ENCODE measurements around the gene DCAF10. TPM values are rescaled to one million over a fixed set of nuclear protein-coding genes. Genes with fewer than 3 reads are reported as not detected.

DCAF10 gene
- total and polyA plus RNA-seq, 2 of the 8 experiments (the other 6 are each of a cell fraction or from before 2014, with no cell fraction given) = 7.1 to 15.0 TPM

GRCh38 chr9:37769995-37770394, 30.6 kb upstream of the DCAF10 start:
- no peak overlapping the region for H2BK5ac ChIP-seq (ENCODE audit: low read depth, low read length)
- FAIRE-seq = no peak

More at GRCh38 chr9:37769995-37770394, 30.6 kb upstream of the DCAF10 start:
- no peaks in the 10 kb centered on the region for H4K20me1 ChIP-seq (replicated peaks in 1 of 2; ENCODE audit: control insufficient read depth in 1 of 2, insufficient read depth in 2 of 2, low read length in 2 of 2)
- no peak overlapping the region for H2BK12ac ChIP-seq (ENCODE audit: low read depth, low read length)
- no peak overlapping the region for H4K5ac ChIP-seq (ENCODE audit: insufficient read length, low read depth, low read length)
- H3K4me2 ChIP-seq (ENCODE audit: insufficient read depth in 1 of 2, low read depth in 2 of 2, low read length in 2 of 2) = no peak overlapping the region
- no peak overlapping the region for H3K14ac ChIP-seq (ENCODE audit: insufficient read length)
- no peak for TF ChIP-seq KDM1A (IDR thresholded peaks at IDR 0.05; ENCODE audit: borderline replicate concordance, low read length)
- TF ChIP-seq RBBP5 (IDR thresholded peaks at IDR 0.05; ENCODE audit: borderline replicate concordance, low read depth, low read length) = no peak
- TF ChIP-seq SIN3A (conservative IDR thresholded peaks at IDR 0.05 in 1 of 2, IDR thresholded peaks at IDR 0.05 in 1 of 2; ENCODE audit: low read depth in 1 of 2, low read length in 2 of 2) = no peak
- no peak for TF ChIP-seq RFX5 (IDR thresholded peaks at IDR 0.05; ENCODE audit: borderline replicate concordance, low read depth, low read length)
- TF ChIP-seq CTBP2 (IDR thresholded peaks at IDR 0.05; ENCODE audit: borderline replicate concordance, insufficient read depth, insufficient read length, low read length) = no peak
- no peak for TF ChIP-seq NANOG (IDR thresholded peaks at IDR 0.05; ENCODE audit: insufficient read depth, low read depth, low read length, poor library complexity, severe bottlenecking)
- no peak for TF ChIP-seq EZH2 (IDR thresholded peaks at IDR 0.05; ENCODE audit: low read depth, low read length, severe bottlenecking)
- no peak for TF ChIP-seq YY1 (IDR thresholded peaks at IDR 0.05; ENCODE audit: low read depth, low read length)
- no peak for TF ChIP-seq TBP (IDR thresholded peaks at IDR 0.05; ENCODE audit: low read depth, low read length)
- TF ChIP-seq BACH1 (IDR thresholded peaks at IDR 0.05; ENCODE audit: low read length) = no peak
- TF ChIP-seq JUN (IDR thresholded peaks at IDR 0.05; ENCODE audit: low read depth, low read length) = no peak
- TF ChIP-seq CHD1 (IDR thresholded peaks at IDR 0.05; ENCODE audit: low read depth, low read length) = no peak
- H3K79me2 ChIP-seq (ENCODE audit: control insufficient read depth in 1 of 2, insufficient read depth in 2 of 2, low read length in 2 of 2) = no peaks in the 10 kb centered on the region
- no peaks in the 10 kb centered on the region for H3K23me2 ChIP-seq (ENCODE audit: low read depth, low read length)
- no peak overlapping the region for H4K91ac ChIP-seq (replicated peaks; ENCODE audit: insufficient read length, low read length)
- H2BK15ac ChIP-seq (ENCODE audit: low read length) = no peak overlapping the region
- no peak overlapping the region for H2AFZ ChIP-seq (ENCODE audit: low read length)
- no peak overlapping the region for H3K23ac ChIP-seq (ENCODE audit: insufficient read length)
- H2BK120ac ChIP-seq (replicated peaks; ENCODE audit: low read depth, low read length) = no peak overlapping the region
- no peaks in the 10 kb centered on the region for H3K4me1 ChIP-seq (replicated peaks in 1 of 4; ENCODE audit: control insufficient read depth in 3 of 4, insufficient read depth in 4 of 4, low read length in 3 of 4)
- H3K56ac ChIP-seq (replicated peaks; ENCODE audit: insufficient read length, low read depth, low read length) = no peak overlapping the region
- no peaks in the 10 kb centered on the region for H3K79me1 ChIP-seq (ENCODE audit: low read depth, low read length)
- ChIA-PET POLR2A (ENCODE audit: partially characterized antibody) (interaction anchor here (1.2 to 2.6 kb wide), 5 partner anchors 8 to 31 kb away, joined by 3 to 15 read pairs (median 4); partner anchors contain the start of genes DCAF10 and EXOSC3), CTCF (ENCODE audit: partially characterized antibody) (interaction anchor here (0.8 to 1.3 kb wide), 2 partner anchors 10 to 12 kb away, joined by 3 to 5 read pairs; no protein-coding TSS in a partner anchor)
- H3K4ac ChIP-seq (replicated peaks; ENCODE audit: insufficient read length, low read depth, low read length) = no peak overlapping the region
- no peak overlapping the region for H3K18ac ChIP-seq (ENCODE audit: extremely low read depth, low read length)
- H3K27me3 ChIP-seq (replicated peaks in 1 of 4; ENCODE audit: control insufficient read depth in 3 of 4, extremely low read depth in 1 of 4, insufficient read depth in 3 of 4, low read length in 3 of 4) = no peaks in the 10 kb centered on the region
- H4K8ac ChIP-seq (ENCODE audit: extremely low read depth, insufficient read depth, low read length) = no peak overlapping the region
- no peak overlapping the region for H3K9ac ChIP-seq (replicated peaks in 1 of 4; ENCODE audit: extremely low read depth in 1 of 4, low read depth in 3 of 4, low read length in 3 of 4)
- no peak overlapping the region for H2AK5ac ChIP-seq (ENCODE audit: low read depth, low read length)
- no peak overlapping the region for H3K4me3 ChIP-seq (ENCODE audit: extremely low read depth in 1 of 4, insufficient read depth in 2 of 4, low read depth in 3 of 4, low read length in 4 of 4)
- no peaks in the 10 kb centered on the region for H3K9me3 ChIP-seq (ENCODE audit: insufficient read depth in 2 of 2, low read depth in 1 of 2, low read length in 1 of 2)
- H3K27ac ChIP-seq (ENCODE audit: low read depth, low read length) = no peak overlapping the region
- WGBS, 2 experiments (ENCODE audit: extremely low coverage in 1 of 2, insufficient coverage in 1 of 2, insufficient read length in 1 of 2, insufficient replicate concordance in 2 of 2, low coverage in 1 of 2, low lambda C conversion rate in 2 of 2, missing lambda C conversion rate in 1 of 2) = 83% methylated on average over 3 of the region's 3 CpGs; no CpG with 5 or more reads in 1 of the 2 experiments
- H3K36me3 ChIP-seq (ENCODE audit: control insufficient read depth in 2 of 4, insufficient read depth in 4 of 4, low read length in 3 of 4) = peaks cover 0 to 6% (median 3%) of the 10 kb centered on the region in 4 experiments; a peak in 3 of 8 replicates
- H2BK20ac ChIP-seq (ENCODE audit: low read length) = no peak overlapping the region
- DNase-seq (ENCODE audit: low read depth in 1 of 2, low spot score in 2 of 2) = no peak

Data from H1 (cell line).